HG03432 (cell line): Measurements from ENCODE around the gene GSK3A.

ENCODE experiments used
- ATAC-seq: cut with Tn5 transposase; IDR thresholded peaks from one replicate; pipeline ENCODE4 v1.9.1; 2021; ENCODE audit warnings: mild to moderate bottlenecking, moderate library complexity; ENCODE audit not compliant: unreplicated experiment

The GSK3A gene

GRCh38 chr19:42249769-42250168 lies 7.4 kb upstream of the GSK3A start:
- no peak for ATAC-seq

- no peak for ATAC-seq
Measured at GRCh38 chr19:42249149-42249750, 6.8 kb upstream of the GSK3A start.

- ATAC-seq: no peak
Measured at GRCh38 chr19:42248270-42249148, 6.1 kb upstream of the GSK3A start.

GRCh38 chr19:42247640-42248199 lies 5.3 kb upstream of the GSK3A start:
- no peak for ATAC-seq

GRCh38 chr19:42246922-42247639 lies 4.7 kb upstream of the GSK3A start:
- no peak for ATAC-seq

GRCh38 chr19:42246143-42246921 lies 3.9 kb upstream of the GSK3A start:
- ATAC-seq: no peak

- ATAC-seq: no peak
Measured at GRCh38 chr19:42245231-42245630, 2.8 kb upstream of the GSK3A start.

GRCh38 chr19:42244347-42245220 lies 2.2 kb upstream of the GSK3A start:
- peak; percentile 38 for ATAC-seq

GRCh38 chr19:42242069-42242511 lies 312 bp downstream of the GSK3A start:
- ATAC-seq: peak; percentile 0

GRCh38 chr19:42241279-42241678 lies 1.1 kb downstream of the GSK3A start:
- no peak for ATAC-seq

- no peak for ATAC-seq
Measured at GRCh38 chr19:42239544-42240220, 2.7 kb downstream of the GSK3A start.

GRCh38 chr19:42235181-42235580 lies 7.2 kb downstream of the GSK3A start:
- ATAC-seq: no peak

GRCh38 chr19:42234364-42234763 lies 8.0 kb downstream of the GSK3A start:
- ATAC-seq: no peak

- no peak for ATAC-seq
Measured at GRCh38 chr19:42233678-42234292, 8.6 kb downstream of the GSK3A start.

GRCh38 chr19:42233106-42233505 lies 9.3 kb downstream of the GSK3A start:
- no peak for ATAC-seq

GRCh38 chr19:42232435-42232834 lies 10.0 kb downstream of the GSK3A start:
- no peak for ATAC-seq

- ATAC-seq: no peak
Measured at GRCh38 chr19:42230571-42230970, 11.8 kb downstream of the GSK3A start.

GRCh38 chr19:42229855-42230351 lies 12.5 kb downstream of the GSK3A start:
- ATAC-seq: no peak
